GM19372 (cell line): ENCODE measurements around the gene ATP5F1A.
A peak's percentile ranks its signal among the peaks of the same experiment; 100 is the strongest.

Experiments used
- ATAC-seq: cut with Tn5 transposase; IDR thresholded peaks from one replicate; pipeline ENCODE4 v1.9.1; 2021; ENCODE audit warnings: mild to moderate bottlenecking, low read depth, moderate library complexity; ENCODE audit not compliant: unreplicated experiment

The ATP5F1A gene

DNA sequence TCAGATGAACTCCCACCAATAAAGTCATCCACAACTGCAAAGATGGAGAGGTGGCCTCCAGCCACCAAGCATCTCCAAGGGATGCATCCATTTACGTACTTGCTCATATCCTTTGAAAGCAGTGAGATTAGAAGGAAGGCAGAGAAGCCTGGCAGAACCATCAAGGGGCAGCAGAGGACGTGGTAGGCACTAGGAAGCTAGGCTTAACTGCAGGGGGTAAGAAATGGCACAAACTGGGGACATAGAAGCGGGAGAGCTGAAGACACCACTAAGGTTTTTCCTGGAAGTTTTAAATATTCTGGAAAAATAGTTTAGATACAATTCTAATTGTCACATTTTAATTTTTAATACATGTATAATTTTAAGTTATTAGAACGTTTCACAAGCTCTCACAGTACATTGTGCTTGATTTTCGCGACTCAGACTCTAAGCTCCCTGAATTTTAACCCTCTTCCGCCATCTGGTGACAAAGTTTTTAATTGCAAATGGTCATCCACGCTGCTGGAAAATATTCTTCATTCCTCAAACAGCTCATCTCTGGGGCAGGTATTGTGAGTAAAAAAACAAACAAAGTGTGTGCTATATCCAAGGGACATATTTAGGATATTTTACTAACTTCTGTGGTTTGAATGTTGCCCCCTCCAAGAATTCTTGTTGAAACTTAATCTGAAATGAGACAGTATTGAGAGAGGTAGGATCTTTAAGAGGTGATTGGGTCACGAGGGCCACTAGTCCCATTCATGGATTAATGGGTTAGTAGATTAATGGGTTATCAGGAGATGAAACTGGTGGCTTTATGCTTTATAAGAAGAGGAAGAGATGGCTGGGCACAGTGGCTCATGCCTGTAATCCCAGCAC is 24.4 kb downstream of the ATP5F1A start:
- no peak for ATAC-seq

DNA sequence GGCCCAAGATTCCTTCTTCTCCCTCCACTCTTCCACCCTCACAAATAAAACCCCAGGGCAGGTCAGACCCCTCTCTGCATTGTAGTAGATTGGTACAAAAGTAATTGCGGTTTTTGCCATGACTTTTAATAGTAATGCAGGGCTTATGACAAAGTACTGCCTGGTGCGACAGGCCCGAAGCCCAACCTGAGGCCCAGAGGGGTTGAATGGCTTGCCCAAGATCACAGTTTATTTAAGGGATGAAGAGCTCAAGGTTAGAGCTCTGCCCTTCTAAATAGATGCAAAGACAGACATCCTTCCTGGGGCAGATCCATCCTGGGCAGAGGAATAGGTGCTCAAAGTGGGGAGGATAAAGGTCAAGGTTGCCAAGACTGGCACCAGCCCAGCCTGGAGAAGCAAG is 25.1 kb downstream of the ATP5F1A start:
- ATAC-seq = no peak

DNA sequence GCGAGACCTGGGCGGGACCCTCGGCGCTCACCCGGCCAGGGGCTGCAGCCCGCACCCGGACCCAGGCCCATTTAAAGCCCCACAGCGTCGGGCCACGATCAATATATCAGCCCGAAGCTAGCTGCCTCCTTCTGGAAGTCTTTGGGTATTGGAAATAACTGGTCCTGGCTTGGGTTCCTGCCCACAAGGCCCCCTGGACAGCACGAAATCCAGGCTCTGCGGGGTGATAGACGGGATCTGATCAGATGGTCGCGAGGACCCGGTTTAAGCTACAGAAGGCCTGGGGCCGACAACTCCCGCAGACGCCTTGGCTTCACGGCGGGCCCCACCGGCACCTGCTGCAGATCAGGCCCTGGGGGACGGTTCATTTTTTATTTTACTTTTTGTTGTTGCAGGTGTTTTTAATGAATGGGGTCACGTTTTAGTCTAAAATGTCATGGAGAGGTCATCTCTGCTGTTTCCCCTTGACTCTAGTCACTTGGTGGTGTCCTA is 25.7 kb downstream of the ATP5F1A start:
- no peak for ATAC-seq

DNA sequence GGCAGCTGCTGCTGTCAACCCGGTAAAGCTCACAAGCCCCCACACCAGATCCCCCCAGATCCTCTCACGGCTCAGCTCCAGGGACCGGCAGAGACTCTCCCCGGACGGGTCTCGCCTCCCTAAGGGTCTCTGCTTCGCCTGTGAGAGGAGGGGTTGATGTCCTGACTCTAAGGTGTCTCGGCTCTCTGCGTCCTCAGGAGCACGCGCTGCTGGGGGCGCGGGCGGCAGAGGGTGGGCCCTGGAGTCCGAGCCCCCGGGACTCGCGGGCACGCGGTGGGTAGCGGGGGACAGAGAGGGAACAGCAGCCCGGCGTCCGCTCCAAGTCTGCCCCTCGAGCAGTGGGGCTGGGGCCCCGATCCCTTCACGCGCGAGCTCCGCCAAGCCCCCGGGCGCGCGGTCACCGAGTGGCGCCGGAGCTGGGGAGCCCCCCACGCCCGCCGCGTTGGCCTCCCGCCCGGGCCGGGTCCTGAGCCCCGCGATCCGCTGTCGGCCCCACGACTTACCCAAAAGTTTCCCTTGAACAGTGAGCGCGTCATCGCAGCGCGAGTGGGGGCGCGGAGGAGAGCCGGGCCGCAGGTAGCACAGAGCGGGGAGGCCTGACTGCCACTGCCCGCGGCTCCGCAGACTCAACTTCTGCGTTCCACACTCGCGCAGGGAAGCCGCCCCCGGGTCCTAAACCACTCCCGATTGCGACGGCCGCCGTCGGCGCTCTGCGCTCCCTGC is 26.3 kb downstream of the ATP5F1A start, which contains the start of gene PSTPIP2:
Gene PSTPIP2, minus strand, starts transcription at position 608 of the 723 bp plus-strand sequence. Its CDS starts 72 bp downstream, at position 536.
- ATAC-seq = peak; percentile 66

DNA sequence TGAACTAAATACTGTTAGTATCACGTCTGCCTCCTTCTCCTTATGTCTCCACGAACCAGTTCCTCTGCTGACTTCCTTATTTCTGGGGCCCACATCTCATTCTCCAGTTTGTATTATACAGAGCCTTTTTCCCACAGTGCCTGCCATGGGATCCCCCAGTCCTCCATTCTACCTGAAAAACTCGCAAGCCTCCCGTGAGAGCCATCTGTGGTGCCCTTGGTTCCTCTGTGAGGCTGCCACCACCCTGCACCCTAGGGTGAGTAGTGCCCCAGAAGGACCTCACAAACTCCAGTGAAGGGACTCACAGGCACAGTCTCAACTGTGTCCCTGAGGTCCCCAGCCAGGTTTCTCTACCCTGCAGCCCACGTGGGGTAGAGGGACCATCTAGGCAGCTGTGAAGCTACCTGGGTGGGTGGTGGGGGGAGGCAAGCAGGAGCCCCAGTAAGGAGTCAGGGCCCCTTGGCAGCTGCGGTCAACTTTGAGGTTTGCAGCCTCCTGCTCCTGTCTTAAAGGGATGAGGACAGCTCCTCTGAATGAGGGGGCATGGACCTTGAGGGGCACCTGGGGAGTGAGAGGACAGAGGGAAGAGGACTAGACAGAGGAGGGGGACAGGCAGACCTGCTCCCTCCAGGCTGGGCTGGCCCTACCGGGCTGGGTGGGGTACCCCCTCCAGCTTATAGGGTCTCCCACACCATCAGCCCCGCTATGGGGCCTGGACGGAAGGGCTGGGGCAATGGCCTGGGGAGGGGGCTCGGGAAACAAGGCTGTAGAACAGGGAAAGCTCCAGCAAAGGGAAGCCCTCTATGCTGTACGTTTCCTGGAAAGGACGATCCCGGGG is 27.1 kb downstream of the ATP5F1A start:
- no peak for ATAC-seq

DNA sequence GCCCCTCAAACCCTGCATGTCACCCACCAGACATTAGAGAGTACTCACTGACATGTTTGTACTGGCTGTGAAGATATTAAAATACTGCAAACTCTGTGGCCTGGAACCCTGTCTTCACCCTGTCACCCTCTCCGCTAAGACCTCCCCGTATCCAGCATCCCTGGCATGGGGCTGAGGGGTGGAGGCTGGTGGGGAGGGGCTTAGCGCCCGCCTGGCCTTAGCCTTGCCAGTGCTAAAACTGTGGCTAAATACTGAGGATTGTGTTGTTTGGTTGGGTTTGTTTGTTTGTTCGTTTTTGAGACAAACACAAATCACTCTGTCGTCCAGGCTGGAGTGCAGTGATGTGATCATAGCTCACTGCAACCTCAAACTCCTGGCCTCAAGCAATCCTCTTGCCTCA is 27.9 kb downstream of the ATP5F1A start:
- no peak for ATAC-seq

DNA sequence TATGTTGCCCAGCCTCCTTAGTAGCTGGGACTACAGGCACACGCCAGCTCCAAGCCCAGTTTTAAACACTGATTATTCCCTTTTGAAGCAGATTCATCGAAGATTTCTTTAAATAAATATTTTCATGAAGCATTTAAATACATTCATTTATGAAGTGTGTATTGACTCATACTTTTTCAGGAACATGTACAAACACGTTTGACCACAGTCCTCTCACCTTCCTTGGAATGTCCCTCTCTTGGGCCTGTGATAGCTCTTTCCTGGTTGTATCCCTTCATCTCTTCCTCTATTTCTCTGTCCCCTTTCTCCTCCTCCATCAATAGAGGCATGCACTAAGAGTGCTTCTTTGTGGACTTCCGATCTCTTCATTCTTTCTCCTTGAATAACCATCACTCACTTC is 28.6 kb downstream of the ATP5F1A start:
- ATAC-seq = no peak

DNA sequence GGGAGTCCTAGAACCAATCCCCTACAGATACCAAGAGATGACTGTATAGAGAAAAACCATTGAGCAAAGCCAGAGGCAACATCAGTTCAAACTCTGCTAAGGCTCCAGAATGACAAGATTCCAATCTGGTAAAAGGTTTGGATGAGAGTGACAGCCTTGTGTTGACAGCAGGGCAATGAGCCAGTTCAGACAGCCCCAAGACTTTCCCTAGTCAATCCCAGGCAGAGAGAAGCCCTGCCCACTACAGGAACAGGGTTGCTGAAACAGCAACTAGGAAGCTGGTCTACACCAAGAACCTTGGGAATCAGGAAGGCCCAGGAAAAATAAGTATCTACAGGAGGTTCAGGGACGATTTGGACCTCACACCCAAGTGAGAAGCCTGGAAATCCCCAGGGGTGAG is 29.3 kb downstream of the ATP5F1A start:
- ATAC-seq = no peak

DNA sequence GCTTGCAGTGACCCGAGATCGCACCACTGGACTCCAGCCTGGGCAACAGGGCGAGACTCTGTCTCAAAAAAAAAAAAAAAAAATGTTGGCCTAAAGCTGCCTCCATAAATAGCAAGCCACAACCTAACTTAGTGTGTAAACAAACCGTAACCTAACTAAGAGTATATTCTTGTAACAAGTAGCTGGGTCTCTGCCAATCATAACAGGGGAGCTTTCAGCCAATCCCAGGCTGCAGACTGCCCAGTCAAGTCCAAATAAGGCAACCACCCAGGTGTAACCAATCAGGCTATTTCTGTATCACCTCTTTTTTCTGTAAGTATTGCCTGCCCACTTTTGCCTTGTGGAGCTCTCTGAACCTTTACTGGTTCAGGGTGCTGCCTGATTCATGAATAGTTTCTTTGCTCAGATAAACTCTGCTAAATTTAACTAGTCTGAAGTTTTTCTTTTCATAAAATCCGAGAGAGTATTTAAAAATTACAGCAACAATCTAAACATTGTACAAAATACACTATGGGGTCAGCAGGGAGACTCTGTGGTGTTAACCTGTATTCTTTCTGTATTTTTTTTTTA is 30.6 kb downstream of the ATP5F1A start:
- no peak for ATAC-seq

DNA sequence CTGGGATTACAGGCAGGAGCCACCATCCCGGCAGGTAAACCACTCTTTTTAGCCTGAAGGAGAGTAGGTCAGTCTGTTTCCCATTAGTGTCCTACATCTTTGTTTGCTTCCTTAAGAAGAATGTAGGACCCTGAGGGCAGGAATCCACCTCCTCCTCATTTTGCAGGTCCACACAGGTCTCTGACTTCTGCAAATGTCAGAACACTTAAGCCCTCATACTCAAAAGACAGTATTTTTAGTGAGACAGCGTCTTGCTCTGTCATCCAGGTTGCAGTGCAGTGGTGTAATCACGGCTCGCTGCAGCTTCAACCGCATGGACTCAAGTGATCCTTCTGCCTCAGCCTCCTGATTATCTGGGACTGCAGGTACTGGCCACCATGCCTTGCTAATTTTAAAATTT is 35.3 kb downstream of the ATP5F1A start:
- no peak for ATAC-seq

DNA sequence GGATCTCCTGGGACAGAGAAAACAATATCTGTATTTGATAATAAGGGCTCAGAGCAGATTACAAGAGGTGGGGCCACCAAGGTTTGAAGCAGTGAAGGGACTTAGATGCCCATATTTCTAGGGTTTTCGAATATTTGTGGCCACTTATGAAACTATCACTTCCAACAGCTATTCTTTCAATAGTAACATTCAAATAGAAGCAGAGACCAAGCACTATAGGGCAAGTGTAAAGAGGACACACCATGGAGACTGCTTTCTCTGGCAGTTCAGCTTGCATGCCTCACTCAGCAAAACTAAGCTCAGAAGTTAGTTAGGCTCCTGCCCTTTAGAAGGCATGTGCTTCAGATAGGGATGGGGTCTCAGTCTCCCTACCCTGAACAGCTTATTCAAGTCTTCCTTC is 36.3 kb downstream of the ATP5F1A start:
- ATAC-seq = no peak

DNA sequence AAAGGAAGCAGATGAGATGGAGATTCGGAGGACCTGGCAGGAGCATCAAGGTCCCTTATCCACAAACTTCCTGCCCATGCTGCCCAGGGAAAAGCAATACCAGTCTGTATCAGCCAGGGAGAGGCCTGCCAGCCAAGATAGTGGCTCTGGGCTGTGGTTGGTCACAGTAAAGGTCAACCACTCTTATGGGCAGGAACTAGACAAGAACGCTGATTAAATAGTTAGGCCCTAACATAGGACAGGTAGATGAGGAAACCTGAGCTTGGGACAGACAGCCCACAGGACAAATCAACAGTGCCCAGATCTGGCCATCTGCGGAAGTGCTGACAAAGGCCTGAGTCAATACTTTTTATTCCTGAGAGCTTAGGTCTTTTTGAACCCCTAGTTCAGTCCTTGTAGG is 36.7 kb downstream of the ATP5F1A start:
- no peak for ATAC-seq

DNA sequence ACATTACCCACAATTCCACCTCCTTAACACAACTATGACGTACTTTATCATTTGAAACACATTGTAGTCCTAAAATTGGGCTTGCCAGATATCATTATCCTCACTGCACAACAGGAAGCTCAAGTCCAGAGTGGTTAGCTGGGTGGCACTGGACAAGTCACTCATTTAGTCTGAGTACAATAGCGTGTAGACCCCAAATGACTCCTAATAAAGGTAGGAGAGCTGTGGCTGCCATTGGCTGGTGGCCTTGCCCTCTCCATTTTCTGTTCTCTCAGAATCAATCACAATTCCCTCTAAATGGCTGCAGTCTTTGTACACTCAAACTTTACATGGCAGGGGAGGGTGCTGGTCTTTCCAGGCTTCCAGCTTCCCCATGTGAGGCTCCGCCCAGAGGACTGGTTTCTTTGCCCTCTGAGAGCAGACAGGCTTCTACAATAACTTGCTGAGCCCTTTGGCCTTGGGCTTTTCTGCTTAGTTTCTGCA is 37.7 kb downstream of the ATP5F1A start:
- ATAC-seq = no peak

DNA sequence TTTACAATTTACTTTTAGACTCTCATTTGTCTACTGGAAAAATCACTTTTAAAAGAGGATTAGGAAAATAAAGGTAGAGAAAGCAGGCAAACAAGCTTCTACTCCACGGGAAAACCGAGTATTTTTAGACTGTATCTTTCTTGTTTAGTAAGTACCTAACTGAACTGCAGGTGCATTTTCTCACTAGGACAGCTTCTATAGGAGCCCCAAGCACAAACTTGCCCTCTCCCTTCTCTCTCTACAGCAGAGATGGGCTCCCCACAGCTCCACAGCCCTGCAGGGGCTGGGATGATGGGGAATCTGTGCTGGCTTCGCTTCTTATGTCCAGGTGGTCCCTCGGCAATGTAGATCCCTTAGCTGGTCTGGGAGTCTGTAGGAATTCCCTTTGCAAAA is 42.3 kb downstream of the ATP5F1A start:
- no peak for ATAC-seq

DNA sequence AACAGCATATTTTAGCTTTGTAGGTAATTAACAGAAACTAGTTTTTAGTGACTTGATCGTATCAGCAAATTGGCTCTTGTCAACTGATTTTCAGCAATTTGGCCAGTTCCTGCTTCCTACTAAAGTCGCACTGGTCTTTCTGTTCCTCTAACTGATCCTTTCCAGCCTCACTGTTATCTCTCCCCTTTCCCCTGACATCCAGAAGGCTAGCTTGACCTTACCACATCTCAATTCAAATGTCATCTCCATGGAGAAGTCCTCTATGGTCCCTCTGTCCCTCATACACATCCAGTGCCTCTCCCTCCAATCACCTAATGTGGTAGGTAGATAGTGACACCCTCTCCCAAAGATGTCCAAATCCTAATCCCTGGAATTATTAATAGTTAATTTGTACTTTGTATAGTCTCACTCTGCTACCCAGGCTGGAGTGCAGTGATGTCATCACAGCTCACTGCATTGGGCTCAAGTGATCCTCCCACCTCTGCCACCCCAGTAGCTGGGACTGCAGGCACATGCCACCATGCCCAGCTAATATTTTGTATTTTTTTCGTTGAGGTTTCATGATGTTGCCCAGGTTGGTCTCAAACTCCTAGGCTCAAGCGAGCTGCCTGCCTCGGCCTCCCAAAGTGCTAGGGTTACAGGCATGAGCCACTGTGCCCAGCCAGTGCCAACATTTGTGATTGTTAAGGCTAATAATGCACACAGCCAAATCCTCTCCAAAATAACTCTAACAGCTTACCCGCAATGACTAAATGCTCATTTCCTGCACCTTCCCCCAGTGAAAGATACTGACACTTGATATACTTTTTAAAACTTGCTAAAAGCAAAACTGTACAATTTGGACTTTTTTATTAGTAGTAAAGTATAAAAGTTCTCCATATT is 42.9 kb downstream of the ATP5F1A start:
- no peak for ATAC-seq

DNA sequence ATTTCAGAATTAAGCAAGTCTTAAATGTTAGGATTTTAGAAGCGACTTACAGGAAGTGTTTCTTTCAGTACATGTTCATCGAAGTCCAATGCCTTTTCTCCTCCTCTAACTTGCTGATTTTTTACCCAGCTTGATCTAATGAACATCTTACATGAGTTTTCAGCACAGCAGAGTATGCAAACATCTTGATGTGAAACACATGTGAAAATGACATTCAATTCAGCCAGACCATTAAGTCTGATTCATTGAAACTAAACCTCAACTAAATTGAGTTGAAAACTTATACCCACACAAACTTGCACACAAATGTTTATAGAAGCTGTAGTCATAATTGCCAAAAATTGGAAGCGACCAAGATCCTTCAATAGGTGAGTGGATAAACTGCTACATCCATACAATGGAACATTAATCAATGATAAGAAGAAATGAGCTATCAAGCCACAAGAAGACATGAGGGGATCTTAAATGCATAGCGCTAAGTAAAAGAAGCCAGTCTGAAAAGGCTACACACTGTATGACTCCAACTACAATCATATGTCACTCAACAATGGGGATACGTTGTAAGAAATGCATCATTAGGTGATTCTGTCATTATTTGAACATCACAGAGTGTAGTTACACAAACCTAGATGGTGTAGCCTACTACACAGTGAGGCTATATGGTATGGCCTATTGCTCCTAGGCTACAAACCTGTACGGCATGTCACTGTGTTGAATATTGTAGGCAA is 44.6 kb downstream of the ATP5F1A start:
- ATAC-seq = no peak

DNA sequence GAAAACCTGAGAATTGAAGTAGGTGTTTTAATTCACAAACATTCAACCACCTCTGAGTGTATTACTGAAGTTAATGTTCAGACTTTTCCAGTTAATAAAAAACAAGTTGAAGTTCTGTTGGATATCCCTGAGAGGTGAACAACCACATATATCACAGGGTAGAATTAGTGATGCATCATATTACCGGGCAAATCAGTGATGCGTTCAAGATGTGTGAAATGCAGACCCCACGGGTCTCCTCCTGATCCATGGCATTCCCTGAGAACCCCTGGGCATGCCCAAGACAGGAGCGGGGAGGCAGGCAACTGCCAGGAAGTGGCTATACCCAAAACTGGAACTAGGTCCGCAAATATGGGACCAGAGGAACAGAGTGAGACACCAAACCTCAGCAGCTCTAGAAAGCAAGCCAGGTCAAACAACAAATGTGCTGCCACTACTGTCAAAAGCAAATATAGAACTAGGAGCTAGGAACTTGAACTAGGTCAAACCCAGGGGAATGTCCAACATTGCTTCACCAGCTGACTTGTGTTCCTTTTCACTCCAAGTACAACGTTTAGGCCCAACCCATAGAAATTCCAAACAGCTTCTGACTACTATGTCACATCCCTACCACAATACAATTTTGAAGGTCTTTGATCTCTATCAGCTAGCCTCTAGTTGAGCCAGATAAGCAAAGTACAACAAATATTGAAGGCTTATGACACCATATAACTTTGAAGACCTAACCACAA is 46.2 kb downstream of the ATP5F1A start:
- ATAC-seq = no peak

DNA sequence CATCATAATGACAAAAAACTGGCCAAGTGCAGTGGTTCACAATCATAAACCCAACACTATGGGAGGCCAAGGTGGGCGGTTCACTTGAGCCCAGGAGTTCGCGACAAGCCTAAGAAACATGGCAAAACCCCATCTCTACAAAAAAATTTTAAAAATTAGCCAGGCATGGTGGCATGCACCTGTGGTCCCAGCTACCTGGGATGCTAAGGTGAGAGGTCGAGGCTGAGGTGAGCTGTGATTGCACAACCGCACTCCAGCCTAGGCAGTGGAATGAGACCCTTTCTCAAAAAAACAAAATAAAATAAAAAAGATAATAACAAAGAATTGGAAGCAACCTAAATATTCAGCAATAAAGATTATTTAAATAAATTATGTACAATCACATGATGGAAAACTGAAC is 47.8 kb downstream of the ATP5F1A start:
- ATAC-seq = no peak
